K562 (cell line): ENCODE measurements around the gene RET. TPM values are rescaled to one million over a fixed set of nuclear protein-coding genes. Genes with fewer than 3 reads are reported as not detected.
A peak's percentile ranks its signal among the peaks of the same experiment; 100 is the strongest.

Source experiments
- ARID1B ChIP-seq: fragments of 450-650 bp; IDR thresholded peaks from 2 replicates; pipeline ENCODE4 v1.6.1; 2016; ENCODE audit warnings: antibody characterized with exemption, mild to moderate bottlenecking, inconsistent platforms
- ASH1L ChIP-seq: fragments of 450-650 bp; IDR thresholded peaks from 2 replicates; pipeline ENCODE4 v1.6.1; 2018; ENCODE audit warnings: borderline replicate concordance, mild to moderate bottlenecking, low read depth; ENCODE audit not compliant: partially characterized antibody
- ATF3 ChIP-seq, 2 experiments: fragments of 450-650 bp in 1 of 2; sonication (generic) in 1 of 2; formaldehyde crosslinking in 1 of 2; IDR thresholded peaks in 1 of 2; conservative IDR thresholded peaks in 1 of 2; 2 replicates each; pipeline versions ENCODE4 v1.6.1 to v1.8.1; 2016 to 2023; ENCODE audit warnings: mild to moderate bottlenecking in 2 of 2, moderate library complexity in 2 of 2, inconsistent platforms in 1 of 2, missing genetic modification reagents in 1 of 2
- CTBP1 ChIP-seq: fragments of 450-650 bp; IDR thresholded peaks from 2 replicates; pipeline ENCODE4 v1.6.1; 2016; ENCODE audit warnings: borderline replicate concordance
- DMBX1 ChIP-seq: fragments of 250-450 bp; sonication (Bioruptor Pico); IDR thresholded peaks from 2 replicates; pipeline ENCODE4 v1.8.0; 2022; ENCODE audit warnings: inconsistent platforms, mild to moderate bottlenecking, moderate library complexity, borderline replicate concordance
- GABPB1 ChIP-seq: sonication (generic); formaldehyde crosslinking; IDR thresholded peaks from 2 replicates; pipeline ENCODE4 v1.8.0; 2022; ENCODE audit warnings: mild to moderate bottlenecking, missing genetic modification reagents
- HMBOX1 ChIP-seq: sonication (generic); IDR thresholded peaks from 2 replicates; pipeline ENCODE4 v1.6.1; 2016
- HNRNPLL ChIP-seq: fragments of 200-400 bp; formaldehyde crosslinking; IDR thresholded peaks from 2 replicates; pipeline ENCODE4 v1.6.1; 2017; ENCODE audit warnings: low read length, low read depth, mild to moderate bottlenecking; ENCODE audit not compliant: poor library complexity, severe bottlenecking
- KAT8 ChIP-seq: fragments of 450-650 bp; IDR thresholded peaks from 2 replicates; pipeline ENCODE4 v1.6.1; 2016; ENCODE audit warnings: low read depth, mild to moderate bottlenecking
- LARP7 ChIP-seq: fragments of 450-650 bp; IDR thresholded peaks from 2 replicates; pipeline ENCODE4 v1.6.1; 2016
- NBN ChIP-seq: fragments of 450-650 bp; IDR thresholded peaks from 2 replicates; pipeline ENCODE4 v1.6.1; 2016; ENCODE audit warnings: low read depth, mild to moderate bottlenecking
- NELFE ChIP-seq: IDR thresholded peaks from 2 replicates; pipeline ENCODE4 v1.6.1; 2011; ENCODE audit warnings: mild to moderate bottlenecking; ENCODE audit not compliant: insufficient read depth, insufficient read length
- PTTG1 ChIP-seq: fragments of 450-650 bp; IDR thresholded peaks from 2 replicates; pipeline ENCODE4 v1.6.1; 2016; ENCODE audit warnings: low read depth, mild to moderate bottlenecking, missing genetic modification characterization, missing compliant biosample characterization
- SMARCA4 ChIP-seq: fragments of 450-650 bp; IDR thresholded peaks from 2 replicates; pipeline ENCODE4 v1.6.1; 2016
- ZNF121 ChIP-seq: sonication (generic); formaldehyde crosslinking; conservative IDR thresholded peaks from 2 replicates; pipeline ENCODE4 v1.8.0; 2022; ENCODE audit warnings: missing genetic modification reagents
- ZNF280A ChIP-seq: fragments of 450-650 bp; IDR thresholded peaks from 2 replicates; pipeline ENCODE4 v1.6.1; 2018; ENCODE audit warnings: mild to moderate bottlenecking, low read depth; ENCODE audit not compliant: partially characterized antibody
- ZNF407 ChIP-seq: fragments of 450-650 bp; IDR thresholded peaks from 2 replicates; pipeline ENCODE4 v1.6.1; 2016; ENCODE audit warnings: low read depth
- ZNF408 ChIP-seq: fragments of 250-450 bp; sonication (Bioruptor Pico); IDR thresholded peaks from 2 replicates; pipeline ENCODE4 v1.4.0; 2020; ENCODE audit warnings: low read depth, mild to moderate bottlenecking, moderate library complexity
- polyA plus RNA-seq, 8 experiments: library from polyadenylated mRNA; depleted of rRNA in 4 of 8; stranded (reverse) in 5 of 8; unstranded in 3 of 8; fragments of >200 nt; fragmentation: Nextera tagmentation in 2 of 8; fragmentation: Illumina TruSeq in 1 of 8; extraction: Ambion mirVana in 2 of 8; extraction: Trizol in 1 of 8; gene quantifications; 2 replicates each; pipeline versions ENCODE4 v1.2.1 to v1.2.3, GENCODE V29; 2011 to 2014; ENCODE audit warnings: inconsistent platforms in 1 of 8, missing spikeins in 1 of 8
- total RNA-seq, 7 experiments: library from RNA; depleted of rRNA in 6 of 7; stranded (reverse); fragments of >200 nt in 6 of 7; fragmentation: Illumina TruSeq in 2 of 7; extraction: Trizol in 2 of 7; gene quantifications; 2 replicates each; pipeline versions ENCODE4 v1.2.1 to v1.2.3, GENCODE V29; 2011 to 2021; ENCODE audit warnings: low replicate concordance in 1 of 7

The RET gene
- total and polyA plus RNA-seq, 9 of the 15 experiments (the other 6 are each of a cell fraction or from before 2014, with no cell fraction given): 0.04 to 0.05 TPM; not detected in 7

GRCh38 chr10:43138757-43139241, 61.9 kb downstream of the RET start (continued):
- no peak for TF ChIP-seq ZNF407
- TF ChIP-seq DMBX1: no peak
- TF ChIP-seq ZNF408: no peak
- TF ChIP-seq NBN: 0 out of 2 replicates have a peak, but pooled peaks have one; percentile 31
- TF ChIP-seq ASH1L: no peak
- TF ChIP-seq GABPB1: no peak
- TF ChIP-seq KAT8: no peak
- TF ChIP-seq HMBOX1: no peak
- TF ChIP-seq ARID1B: no peak
- TF ChIP-seq HNRNPLL: no peak
- TF ChIP-seq ZNF280A: no peak
- TF ChIP-seq LARP7: no peak
- no peak for TF ChIP-seq NELFE
- peak; percentile 52; the same call in 1 of the 2 replicates for TF ChIP-seq SMARCA4
- TF ChIP-seq CTBP1: peak; percentile 40
- no peak for TF ChIP-seq PTTG1 (tag)
- no peak for TF ChIP-seq ZNF121 (CRISPR knock-in tag)
- TF ChIP-seq ATF3 (IDR thresholded peaks at IDR 0.05): 0 out of 2 replicates have a peak, but pooled peaks have one; percentile 4
- TF ChIP-seq ATF3 (CRISPR knock-in tag; conservative IDR thresholded peaks at IDR 0.05): no peak
